ENCODE results near the gene TMEM109.

The TMEM109 gene

GRCh38 chr11:60970890-60971289, 56.9 kb downstream of the TMEM109 start:
- no peak for DNase-seq (ENCODE audit: low spot score)

DNA sequence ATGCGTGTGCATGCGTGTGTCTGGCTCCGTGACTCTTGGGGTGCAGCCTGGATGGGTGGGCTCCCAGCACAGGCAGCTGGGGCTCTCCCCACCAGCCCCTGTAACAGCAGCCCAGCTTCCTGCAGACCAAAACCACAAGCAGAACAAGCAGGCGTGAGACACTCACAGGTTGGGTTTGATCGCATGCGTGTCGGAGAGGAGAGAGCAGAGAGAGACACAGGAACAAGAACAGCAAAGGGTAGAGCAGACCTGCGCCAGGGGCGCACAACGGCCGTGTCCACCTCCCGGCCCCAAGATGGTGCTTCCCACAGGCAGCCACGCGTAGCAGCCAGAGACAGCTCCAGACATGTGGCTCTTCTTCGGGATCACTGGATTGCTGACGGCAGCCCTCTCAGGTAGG, 57.6 kb downstream of the TMEM109 start, which contains the start of gene CD6:
CD6 (plus strand) TSS at position 161 of the 400 bp plus-strand sequence; CDS start at position 347, 186 bp downstream.
- no peak for DNase-seq (ENCODE audit: low spot score)

- no peak for DNase-seq (ENCODE audit: low spot score)
Measured at GRCh38 chr11:60972182-60973030, 58.4 kb downstream of the TMEM109 start.
